GM19467 (cell line): ENCODE measurements around the gene IFNA7.
"Not testable (repeated sequence)": the region's sequence is repeated elsewhere in the genome, so short reads cannot be mapped to it uniquely, and the experiment has no call there.

Source experiments
- ATAC-seq: cut with Tn5 transposase; IDR thresholded peaks from one replicate; pipeline ENCODE4 v1.9.1; 2021; ENCODE audit warnings: mild to moderate bottlenecking, moderate library complexity; ENCODE audit not compliant: unreplicated experiment

The IFNA7 gene

DNA sequence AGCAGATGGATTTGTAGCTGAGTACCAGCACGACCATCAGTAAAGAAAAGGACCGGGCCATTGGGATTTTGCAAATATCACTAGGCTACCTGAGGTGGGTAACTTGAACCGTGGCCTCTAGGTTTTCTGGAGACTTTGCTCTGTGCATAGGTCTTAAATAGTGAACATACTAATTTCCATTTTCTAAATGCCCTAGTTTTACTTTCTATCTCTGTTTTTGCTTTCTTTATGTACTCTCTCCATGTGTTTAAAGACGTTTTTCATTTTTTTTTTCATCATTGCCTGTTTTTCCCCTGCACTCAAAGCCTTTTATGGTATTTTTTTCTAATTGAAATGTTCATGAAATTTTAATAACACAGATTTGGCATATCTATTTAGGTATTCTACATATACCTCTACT lies at the start of gene IFNA7:
IFNA7 (minus strand) TSS at position 101 of the 400 bp plus-strand sequence; CDS start at position 61, 40 bp downstream.
- not testable (repeated sequence) for ATAC-seq

DNA sequence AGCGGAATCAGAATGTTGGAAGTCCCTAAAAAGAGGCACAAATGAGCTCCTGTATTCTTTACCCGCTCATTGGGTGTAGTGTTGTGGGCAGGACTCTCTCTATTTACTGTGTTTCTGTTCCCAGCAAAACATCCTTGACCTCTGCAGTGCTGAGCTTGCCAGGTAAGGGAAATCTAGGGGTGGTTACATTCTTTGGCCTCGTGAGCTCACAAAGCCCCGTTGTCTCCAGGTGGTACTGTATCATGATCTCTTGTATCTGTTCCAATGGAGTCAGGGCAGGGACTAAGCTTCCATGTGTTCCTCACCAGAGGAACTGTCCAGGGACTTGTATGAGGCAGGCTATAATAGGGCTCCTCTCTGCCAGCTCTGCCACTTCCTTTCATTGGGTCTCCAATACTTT lies 49.6 kb upstream of the IFNA7 start:
- no peak for ATAC-seq

DNA sequence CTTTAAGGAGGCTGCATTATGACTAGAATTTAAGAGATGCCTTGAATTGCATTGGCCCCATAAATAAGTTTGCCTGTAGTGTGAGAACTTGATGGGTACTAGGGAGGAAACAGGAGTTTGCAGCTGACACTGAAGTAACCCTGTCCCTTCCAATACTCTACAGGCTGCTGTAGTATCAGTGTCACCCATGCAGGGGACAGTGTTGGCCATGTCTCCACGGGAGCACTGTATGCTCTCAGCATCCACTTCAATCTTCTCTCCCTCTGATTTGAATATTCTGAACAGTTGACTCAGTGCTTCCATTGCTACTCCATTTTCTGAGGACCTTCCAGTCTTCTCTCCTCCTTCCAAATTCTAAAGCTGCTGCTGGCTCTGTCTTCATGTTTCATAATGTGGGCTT lies 49.2 kb upstream of the IFNA7 start:
- no peak for ATAC-seq

DNA sequence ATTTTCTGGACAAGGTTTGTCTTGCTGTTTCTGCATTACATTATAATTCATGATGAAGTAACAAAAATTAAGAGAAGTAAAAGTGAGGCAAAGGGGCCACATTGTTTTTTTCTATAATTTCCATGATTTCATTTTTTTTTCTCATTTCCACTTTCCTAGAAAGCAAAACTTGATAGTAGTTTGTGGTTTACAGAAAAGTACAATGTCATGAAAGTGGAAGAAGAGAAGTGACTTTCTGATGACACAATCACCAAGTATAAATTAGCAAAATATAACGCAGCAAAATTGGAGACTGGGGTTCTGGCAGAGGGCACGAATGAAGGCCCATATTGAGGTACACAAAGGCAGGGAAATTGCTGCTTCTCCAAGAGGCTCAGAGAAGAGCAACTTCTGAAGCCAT lies 42.8 kb upstream of the IFNA7 start:
- peak; percentile 53 for ATAC-seq

DNA sequence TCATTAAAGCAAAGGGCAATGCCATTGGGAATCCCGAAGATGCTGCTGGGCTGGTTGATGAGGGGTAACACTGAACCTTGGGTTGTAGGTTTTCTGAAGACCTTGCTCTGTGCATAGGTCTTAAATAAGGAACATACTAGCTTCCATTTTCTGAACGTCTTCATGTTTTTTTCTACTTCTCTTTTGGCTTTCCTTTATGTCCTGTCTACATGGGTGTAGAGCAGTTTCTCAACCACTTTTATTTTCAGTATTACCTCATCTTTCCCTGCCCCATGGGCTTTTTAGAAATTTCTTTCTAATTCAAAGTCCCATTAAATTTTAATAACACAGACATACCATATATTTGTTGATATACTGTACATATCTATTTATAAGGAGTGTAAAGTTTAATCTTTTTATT lies 37.9 kb upstream of the IFNA7 start, which contains the start of gene IFNA14:
IFNA14 (minus strand) TSS at position 95 of the 400 bp plus-strand sequence; CDS start at position 25, 70 bp downstream.
- ATAC-seq, result no peak

DNA sequence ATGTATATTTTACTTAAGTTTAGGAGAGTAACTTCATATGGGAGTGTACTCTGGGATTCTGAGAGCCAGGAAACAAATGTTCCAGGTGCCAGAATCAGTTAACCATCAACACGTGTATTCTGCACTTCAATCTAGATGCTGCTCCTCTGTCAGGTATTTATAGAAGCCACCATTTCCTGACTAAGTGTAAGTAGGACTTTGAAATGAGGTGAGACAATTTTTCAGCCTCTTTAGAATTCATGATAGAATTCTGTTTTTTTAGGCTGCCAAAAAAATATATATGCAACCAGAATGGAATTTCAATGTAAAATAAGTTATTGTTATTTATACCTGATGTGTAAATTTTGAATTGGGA lies 34.3 kb upstream of the IFNA7 start:
- peak; percentile 6 for ATAC-seq

DNA sequence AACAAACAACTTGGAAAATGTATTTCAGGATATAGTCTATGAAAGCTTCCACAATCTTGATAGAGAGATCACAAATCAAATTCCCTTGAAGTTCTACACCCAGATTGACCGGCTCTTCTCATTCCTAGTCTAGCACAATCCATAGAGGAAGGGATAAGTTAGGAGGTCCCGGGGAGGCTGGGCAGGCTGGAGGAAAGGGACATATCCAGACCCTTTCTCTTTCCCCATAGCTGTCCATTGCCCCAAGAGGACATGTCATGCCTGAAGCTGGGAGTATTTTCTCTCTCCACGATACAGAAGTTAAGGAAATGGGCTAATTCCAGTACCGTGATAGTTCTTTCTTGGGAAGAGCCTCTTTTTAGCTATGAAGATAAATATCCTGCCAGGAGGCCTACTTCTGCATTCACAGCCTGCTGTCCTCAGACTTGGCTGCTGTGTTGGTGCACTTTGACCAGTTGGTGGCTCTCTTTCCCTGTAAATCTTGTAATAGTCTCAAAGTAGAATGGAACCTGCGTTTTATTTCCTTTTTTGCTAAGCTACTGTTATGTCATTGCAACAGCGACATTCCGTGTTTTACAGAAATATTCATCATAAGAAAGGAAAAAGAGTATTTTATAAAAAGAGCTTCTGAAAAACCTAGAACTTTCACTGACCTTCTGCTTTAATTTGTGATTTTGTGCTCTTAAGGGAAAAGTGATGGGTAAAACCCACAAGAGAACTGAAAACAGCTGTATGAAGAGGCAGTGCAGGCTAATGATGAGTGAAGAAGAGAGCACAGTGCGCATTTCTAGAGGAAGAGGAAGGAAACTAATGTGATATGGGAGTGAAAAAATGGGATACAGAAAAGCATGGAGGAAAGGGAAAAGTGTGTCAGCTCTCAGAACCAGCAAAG lies 33.7 kb upstream of the IFNA7 start:
- ATAC-seq, result peak; percentile 85

DNA sequence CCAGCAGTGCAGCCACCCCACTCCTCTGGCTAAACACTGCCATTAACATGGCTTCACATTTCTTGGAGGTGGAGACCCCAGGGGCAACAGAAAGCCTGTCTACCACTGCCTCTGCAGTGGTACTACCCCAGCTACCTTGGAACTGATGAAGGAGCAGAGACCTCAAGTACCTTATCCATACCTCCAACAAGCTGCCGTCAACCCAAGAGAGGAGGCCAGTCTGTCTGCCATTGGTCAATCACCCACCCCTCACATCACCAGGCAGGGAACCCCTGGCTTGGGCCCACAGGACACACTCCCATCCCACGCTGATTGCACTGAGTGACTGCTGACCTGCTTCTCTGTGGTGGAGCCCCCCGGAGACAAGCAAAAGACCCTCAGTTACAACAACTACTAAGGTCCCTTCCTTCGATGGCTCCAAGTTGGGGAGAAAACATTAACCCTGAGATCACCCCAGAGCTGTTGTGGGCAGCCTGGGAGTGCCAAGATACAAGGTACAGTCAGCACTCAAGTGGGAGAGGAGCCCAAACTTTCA lies 32.2 kb upstream of the IFNA7 start:
- no peak for ATAC-seq

DNA sequence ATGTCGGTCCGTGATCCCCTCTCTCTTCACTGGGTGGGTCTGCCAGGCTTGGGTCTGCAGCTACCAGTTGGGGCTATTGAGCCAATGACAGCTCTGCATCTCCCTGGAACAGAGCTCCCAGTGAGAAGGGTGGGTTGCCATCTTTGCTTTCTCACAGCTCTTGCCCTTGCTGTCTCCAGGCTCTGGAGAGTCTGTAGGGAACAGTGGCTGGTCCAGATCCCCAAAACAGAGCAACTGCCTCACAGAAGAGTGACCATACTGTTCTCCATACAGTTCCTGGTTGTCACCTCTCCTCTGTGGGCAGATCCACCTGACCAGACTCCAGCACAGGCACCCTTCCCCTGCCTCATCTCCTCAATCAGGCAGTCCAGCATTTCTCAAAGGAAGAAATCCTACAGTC lies 31.3 kb upstream of the IFNA7 start:
- ATAC-seq, result no peak

DNA sequence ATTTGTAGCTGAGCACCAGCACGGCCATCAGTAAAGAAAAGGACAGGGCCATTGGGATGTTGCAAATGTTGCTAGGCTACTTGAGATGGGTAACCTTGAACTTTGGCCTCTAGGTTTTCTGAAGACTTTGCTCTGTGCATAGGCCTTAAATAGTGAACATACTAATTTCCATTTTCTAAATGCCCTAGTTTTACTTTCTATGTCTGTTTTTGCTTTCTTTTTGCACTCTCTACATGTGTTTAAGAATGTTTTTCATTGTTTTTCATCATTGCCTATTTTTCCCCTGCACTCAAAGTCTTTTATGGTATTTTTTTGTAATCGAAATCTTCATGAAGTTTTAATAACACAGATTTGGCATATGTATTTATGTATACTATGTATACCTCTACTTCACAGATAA lies 26.1 kb upstream of the IFNA7 start, which contains the start of gene IFNA17:
IFNA17 (minus strand) TSS at position 101 of the 400 bp plus-strand sequence; CDS start at position 52, 49 bp downstream.
- no peak for ATAC-seq

DNA sequence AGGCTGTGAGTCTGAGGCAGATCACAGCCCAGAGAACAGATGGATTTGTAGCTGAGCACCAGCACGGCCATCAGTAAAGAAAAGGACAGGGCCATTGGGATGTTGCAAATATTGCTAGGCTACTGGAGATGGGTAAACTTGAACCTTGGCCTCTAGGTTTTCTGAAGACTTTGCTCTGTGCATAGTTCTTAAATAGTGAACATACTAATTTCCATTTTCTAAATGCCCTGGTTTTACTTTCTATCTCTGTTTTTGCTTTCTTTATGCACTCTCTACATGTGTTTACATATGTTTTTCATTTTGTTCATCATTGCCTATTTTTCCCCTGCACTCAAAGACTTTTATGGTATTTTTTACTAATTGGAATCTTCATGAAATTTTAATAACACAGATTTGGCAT lies 15.2 kb upstream of the IFNA7 start, which contains the start of gene IFNA16:
IFNA16 (minus strand) TSS at position 101 of the 400 bp plus-strand sequence; CDS start at position 95, 6 bp downstream.
- not testable (repeated sequence) for ATAC-seq

DNA sequence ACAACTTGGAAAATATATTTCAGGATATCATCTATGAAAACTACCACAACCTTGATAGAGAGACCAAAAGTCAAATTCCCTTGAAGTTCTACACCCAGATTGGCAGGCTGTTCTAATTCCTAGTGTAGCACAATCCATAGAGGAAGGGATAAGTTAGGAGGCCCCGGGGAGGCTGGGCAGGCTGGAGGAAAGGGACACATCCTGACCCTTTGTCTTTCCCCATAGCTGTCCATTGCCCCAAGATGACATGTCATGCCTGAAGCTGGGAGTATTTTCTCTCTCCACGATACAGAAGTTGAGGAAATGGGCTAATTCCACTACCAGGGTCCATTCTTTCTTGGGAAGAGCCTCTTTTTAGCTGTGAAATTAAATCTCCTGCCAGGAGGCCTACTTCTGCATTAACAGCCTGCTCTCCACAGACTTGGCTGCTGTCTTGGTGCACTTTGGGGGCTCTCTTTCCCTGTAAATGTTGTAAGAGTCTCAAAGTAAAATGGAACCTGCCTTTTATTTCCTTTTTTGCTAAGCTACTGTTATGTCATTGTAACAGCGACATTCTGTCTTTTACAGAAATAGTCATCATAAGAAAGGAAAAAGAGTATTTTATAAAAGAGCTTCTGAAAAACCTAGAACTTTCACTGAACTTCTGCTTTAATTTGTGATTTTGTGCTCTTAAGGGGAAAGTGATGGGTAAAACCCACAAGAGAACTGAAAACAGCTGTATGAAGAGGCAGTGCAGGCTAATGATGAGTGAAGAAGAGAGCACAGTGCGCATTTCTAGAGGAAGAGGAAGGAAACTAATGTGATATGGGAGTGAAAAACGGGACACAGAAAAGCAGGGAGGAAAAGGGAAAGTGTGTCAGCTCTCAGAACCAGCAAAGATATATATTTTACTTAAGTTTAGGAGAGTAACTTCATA lies 11.7 kb upstream of the IFNA7 start:
- peak; percentile 52 for ATAC-seq

DNA sequence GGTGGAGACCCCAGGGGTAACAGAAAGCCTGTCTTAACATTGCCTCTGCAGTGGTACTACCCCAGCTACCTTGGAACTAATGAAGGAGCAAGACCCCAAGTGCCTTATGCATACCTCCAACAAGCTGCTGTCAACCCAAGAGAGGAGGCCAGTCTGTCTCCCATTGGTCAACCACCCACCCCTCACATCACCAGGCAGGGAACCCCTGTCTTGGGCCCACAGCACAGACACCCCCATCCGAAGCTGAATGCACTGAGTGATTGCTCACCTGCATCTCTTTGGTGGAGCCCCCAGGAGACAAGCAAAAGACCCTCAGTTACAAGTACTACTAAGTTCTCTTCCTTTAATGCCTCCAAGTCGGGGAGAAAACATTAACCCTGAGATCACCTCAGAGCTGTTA lies 10.2 kb upstream of the IFNA7 start:
- not testable (repeated sequence) for ATAC-seq

DNA sequence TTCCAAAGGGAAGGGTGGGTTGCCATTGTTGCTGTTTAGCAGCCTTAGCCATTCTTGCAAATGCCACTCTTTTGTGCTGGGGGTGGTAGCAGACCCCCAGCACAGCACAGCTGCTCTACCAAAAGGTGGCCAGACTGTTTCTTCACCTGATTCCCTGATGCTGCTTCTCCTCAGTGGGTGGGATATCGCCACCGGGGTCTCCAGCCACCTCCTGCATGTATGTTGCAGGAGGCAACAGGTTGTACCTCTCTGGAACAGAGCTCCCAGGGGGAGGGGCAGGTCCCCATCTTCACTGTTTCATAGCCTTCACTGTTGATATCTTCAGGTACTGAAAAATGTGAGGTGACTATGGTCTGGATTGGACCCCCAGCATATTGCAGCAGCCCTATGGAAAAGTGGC lies 8.8 kb upstream of the IFNA7 start:
- not testable (repeated sequence) for ATAC-seq

DNA sequence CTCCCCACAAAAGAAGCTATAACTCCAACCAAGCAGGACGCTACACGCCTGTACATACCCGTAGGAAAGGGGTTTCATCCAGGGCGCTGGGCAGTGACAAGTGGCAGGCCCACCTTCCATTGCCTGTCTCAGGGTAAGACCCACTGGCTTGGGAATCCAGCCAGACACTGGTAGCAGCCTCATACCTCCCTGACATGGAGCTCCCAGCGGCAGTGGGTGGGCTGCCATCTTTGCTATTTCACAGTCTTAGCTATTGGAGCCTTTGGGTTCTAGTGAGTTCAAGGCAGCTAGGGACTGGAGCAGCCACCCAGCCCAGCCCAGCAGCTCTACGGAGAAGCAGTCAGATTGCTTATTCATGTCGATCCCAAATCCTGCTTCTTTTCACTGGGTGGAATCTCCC lies 8.3 kb upstream of the IFNA7 start:
- ATAC-seq, result no peak

DNA sequence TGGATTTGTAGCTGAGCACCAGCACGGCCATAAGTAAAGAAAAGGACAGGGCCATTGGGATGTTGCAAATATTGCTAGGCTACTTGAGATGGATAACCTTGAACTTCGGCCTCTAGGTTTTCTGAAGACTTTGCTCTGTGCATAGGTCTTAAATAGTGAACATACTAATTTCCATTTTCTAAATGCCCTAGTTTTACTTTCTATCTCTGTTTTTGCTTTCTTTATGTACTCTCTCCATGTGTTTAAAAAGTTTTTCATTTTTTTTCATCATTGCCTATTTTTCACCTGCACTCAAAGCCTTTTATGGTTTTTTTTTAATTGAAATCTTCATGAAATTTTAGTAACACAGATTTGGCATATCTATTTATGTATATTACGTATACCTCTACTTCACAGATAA lies 5.0 kb upstream of the IFNA7 start, which contains the start of gene IFNA10:
IFNA10 (minus strand) TSS at position 101 of the 400 bp plus-strand sequence; CDS start at position 55, 46 bp downstream.
- ATAC-seq, result not testable (repeated sequence)

DNA sequence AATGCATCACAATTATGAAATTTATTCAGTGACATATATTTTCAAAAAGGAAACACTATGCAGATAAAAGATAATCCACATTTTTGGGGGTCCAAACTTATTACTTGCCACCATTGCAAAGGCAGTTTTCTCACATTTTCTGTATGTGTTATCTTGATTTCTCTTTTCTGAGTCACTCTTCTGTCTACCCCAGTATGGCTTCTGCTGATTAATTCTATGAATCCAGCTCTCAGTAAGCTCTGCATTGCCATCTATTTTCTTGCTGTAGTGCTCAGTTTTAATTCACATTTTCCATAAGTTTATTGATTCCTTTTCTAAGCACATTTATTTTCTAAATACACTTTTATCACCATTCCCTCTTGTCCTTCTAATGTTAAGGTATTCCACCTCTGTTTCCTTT lies 3.2 kb upstream of the IFNA7 start:
- no peak for ATAC-seq

DNA sequence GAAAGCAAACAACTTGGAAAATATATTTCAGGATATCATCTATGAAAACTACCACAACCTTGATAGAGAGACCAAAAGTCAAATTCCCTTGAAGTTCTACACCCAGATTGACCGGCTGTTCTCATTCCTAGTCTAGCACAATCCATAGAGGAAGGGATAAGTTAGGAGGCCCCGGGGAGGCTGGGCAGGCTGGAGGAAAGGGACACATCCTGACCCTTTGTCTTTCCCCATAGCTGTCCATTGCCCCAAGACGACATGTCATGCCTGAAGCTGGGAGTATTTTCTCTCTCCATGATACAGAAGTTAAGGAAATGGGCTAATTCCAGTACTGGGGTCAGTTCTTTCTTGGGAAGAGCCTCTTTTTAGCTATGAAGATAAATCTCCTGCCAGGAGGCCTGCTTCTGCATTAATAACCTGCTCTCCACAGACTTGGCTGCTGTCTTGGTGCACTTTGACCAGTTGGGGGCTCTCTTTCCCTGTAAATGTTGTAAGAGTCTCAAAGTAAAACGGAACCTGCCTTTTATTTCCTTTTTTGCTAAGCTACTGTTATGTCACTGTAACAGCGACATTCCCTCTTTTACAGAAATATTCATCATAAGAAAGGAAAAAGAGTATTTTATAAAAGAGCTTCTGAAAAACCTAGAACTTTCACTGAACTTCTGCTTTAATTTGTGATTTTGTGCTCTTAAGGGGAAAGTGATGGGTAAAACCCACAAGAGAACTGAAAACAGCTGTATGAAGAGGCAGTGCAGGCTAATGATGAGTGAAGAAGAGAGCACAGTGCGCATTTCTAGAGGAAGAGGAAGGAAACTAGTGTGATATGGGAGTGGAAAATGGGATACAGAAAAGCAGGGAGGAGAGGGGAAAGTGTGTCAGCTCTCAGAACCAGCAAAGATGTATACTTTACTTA lies 6.9 kb downstream of the IFNA7 start:
- peak; percentile 93 for ATAC-seq

DNA sequence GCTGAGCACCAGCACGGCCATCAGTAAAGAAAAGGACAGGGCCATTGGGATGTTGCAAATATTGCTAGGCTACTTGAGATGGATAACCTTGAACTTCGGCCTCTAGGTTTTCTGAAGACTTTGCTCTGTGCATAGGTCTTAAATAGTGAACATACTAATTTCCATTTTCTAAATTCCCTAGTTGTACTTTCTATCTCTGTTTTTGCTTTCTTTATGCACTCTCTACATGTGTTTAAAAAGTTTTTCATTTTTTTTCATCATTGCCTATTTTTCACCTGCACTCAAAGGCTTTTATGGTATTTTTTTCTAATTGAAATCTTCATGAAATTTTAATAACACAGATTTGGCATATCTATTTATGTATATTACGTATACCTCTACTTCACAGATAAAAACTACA lies 14.5 kb downstream of the IFNA7 start, which contains the start of gene IFNA4:
IFNA4 (minus strand) TSS at position 101 of the 400 bp plus-strand sequence; CDS start at position 45, 56 bp downstream.
- ATAC-seq, result not testable (repeated sequence)
